ENCODE measurements around the gene STAT3. TPM values are rescaled to one million over a fixed set of nuclear protein-coding genes. Genes with fewer than 3 reads are reported as not detected.

STAT3 gene
- total RNA-seq, 1 experiment from 2014 or later, result 115 TPM

- Mint-ChIP-seq H3K27me3 (ENCODE audit: insufficient read depth, unreplicated experiment) (peaks cover 14% of the 10 kb centered on the region), H3K27ac (ENCODE audit: low read depth, unreplicated experiment) (no peak overlapping the region), H3K4me3 (ENCODE audit: unreplicated experiment) (no peak overlapping the region), H3K9me3 (ENCODE audit: unreplicated experiment) (no peaks in the 10 kb centered on the region), H3K36me3 (ENCODE audit: insufficient read depth, unreplicated experiment) (no peaks in the 10 kb centered on the region), H3K4me1 (ENCODE audit: insufficient read depth, unreplicated experiment) (peaks cover 8% of the 10 kb centered on the region)
- DNase-seq (ENCODE audit: unreplicated experiment), result no peak
- intact Hi-C loops (cut with micrococcal nuclease), result no loop called here
- CTCF ChIA-PET, result interaction anchor here (0.6 kb wide), 1 partner anchor 11 kb away, joined by 3 read pairs; no protein-coding TSS in a partner anchor
- TF ChIP-seq, protein P1, sequence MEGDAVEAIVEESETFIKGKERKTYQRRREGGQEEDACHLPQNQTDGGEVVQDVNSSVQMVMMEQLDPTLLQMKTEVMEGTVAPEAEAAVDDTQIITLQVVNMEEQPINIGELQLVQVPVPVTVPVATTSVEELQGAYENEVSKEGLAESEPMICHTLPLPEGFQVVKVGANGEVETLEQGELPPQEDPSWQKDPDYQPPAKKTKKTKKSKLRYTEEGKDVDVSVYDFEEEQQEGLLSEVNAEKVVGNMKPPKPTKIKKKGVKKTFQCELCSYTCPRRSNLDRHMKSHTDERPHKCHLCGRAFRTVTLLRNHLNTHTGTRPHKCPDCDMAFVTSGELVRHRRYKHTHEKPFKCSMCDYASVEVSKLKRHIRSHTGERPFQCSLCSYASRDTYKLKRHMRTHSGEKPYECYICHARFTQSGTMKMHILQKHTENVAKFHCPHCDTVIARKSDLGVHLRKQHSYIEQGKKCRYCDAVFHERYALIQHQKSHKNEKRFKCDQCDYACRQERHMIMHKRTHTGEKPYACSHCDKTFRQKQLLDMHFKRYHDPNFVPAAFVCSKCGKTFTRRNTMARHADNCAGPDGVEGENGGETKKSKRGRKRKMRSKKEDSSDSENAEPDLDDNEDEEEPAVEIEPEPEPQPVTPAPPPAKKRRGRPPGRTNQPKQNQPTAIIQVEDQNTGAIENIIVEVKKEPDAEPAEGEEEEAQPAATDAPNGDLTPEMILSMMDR (IDR thresholded peaks at IDR 0.05; ENCODE audit: unreplicated experiment), result no peak
- POLR2A ChIA-PET, result no interaction called here
- BruUV-seq (replicated peaks), result no TSS peak
These were observed 103.7 kb downstream of the STAT3 start for GRCh38 chr17:42284566-42284965.

GRCh38 chr17:42284024-42284369 lies 104.2 kb downstream of the STAT3 start:
- Mint-ChIP-seq H3K36me3 (ENCODE audit: insufficient read depth, unreplicated experiment) (no peaks in the 10 kb centered on the region), H3K27ac (ENCODE audit: low read depth, unreplicated experiment) (no peak overlapping the region), H3K27me3 (ENCODE audit: insufficient read depth, unreplicated experiment) (peaks cover 14% of the 10 kb centered on the region), H3K9me3 (ENCODE audit: unreplicated experiment) (no peaks in the 10 kb centered on the region), H3K4me1 (ENCODE audit: insufficient read depth, unreplicated experiment) (peaks cover 8% of the 10 kb centered on the region), H3K4me3 (ENCODE audit: unreplicated experiment) (no peak overlapping the region)
- CTCF ChIA-PET, result interaction anchor here (0.6 kb wide), 2 partner anchors 10 to 278 kb away, joined by 3 to 4 read pairs; no protein-coding TSS in a partner anchor
- TF ChIP-seq, protein P1 (IDR thresholded peaks at IDR 0.05; ENCODE audit: unreplicated experiment), result no peak
- intact Hi-C loops (cut with micrococcal nuclease), result no loop called here
- POLR2A ChIA-PET, result no interaction called here
- BruUV-seq (replicated peaks), result no TSS peak
- DNase-seq (ENCODE audit: unreplicated experiment), result no peak

GRCh38 chr17:42283241-42284023 lies 104.8 kb downstream of the STAT3 start:
- no peak for DNase-seq (ENCODE audit: unreplicated experiment)
- POLR2A ChIA-PET, result no interaction called here
- H3K9me3 Mint-ChIP-seq (ENCODE audit: unreplicated experiment), result no peaks in the 10 kb centered on the region
- TF ChIP-seq, protein P1 (IDR thresholded peaks at IDR 0.05; ENCODE audit: unreplicated experiment), result no peak
- H3K36me3 Mint-ChIP-seq (ENCODE audit: insufficient read depth, unreplicated experiment), result no peaks in the 10 kb centered on the region
- CTCF ChIA-PET, result interaction anchor here (0.6 to 0.7 kb wide), 2 partner anchors 32 to 278 kb away, joined by 3 to 4 read pairs; no protein-coding TSS in a partner anchor
- no TSS peak for BruUV-seq (replicated peaks)
- peaks cover 14% of the 10 kb centered on the region for H3K27me3 Mint-ChIP-seq (ENCODE audit: insufficient read depth, unreplicated experiment)
- H3K27ac Mint-ChIP-seq (ENCODE audit: low read depth, unreplicated experiment), result no peak overlapping the region
- no peak overlapping the region for H3K4me3 Mint-ChIP-seq (ENCODE audit: unreplicated experiment)
- intact Hi-C loops (cut with micrococcal nuclease), result no loop called here
- H3K4me1 Mint-ChIP-seq (ENCODE audit: insufficient read depth, unreplicated experiment), result peaks cover 8% of the 10 kb centered on the region

DNA sequence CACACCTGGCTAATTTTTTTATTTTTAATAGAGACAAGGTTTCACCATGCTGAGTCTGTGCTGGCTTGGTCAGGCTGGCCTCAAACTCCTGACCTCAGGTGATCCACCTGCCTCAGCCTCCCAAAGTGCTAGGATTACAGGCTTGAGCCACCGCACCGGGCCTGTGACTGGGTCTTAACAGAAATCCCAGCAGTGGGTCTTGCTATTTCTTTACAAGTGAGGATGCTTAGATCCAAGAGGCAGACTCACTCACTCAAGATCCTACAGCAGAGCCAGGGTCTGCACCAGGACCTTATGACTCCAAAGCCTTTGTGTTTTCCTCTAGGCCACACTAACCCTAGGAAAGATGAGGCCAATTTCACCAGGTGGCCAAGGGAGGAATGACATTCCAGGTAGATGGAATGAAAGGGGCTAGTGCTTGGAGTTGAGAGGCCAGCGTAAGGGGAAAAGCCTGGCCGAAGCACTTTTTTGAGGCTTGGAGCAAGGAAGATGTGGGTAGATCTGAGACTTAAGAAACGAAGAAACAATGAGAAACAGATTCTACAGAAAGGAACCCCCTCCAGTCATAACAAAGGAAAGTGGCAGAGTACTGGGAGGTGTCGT lies 105.7 kb downstream of the STAT3 start:
- peaks cover 11% of the 10 kb centered on the region for H3K27me3 Mint-ChIP-seq (ENCODE audit: insufficient read depth, unreplicated experiment)
- CTCF ChIA-PET, result interaction anchor here (0.7 kb wide), 1 partner anchor 31 kb away, joined by 3 read pairs; no protein-coding TSS in a partner anchor
- DNase-seq (ENCODE audit: unreplicated experiment), result no peak
- no TSS peak for BruUV-seq (replicated peaks)
- no peaks in the 10 kb centered on the region for H3K9me3 Mint-ChIP-seq (ENCODE audit: unreplicated experiment)
- POLR2A ChIA-PET, result no interaction called here
- peaks cover 8% of the 10 kb centered on the region for H3K4me1 Mint-ChIP-seq (ENCODE audit: insufficient read depth, unreplicated experiment)
- H3K4me3 Mint-ChIP-seq (ENCODE audit: unreplicated experiment), result no peak overlapping the region
- no peak overlapping the region for H3K27ac Mint-ChIP-seq (ENCODE audit: low read depth, unreplicated experiment)
- H3K36me3 Mint-ChIP-seq (ENCODE audit: insufficient read depth, unreplicated experiment), result no peaks in the 10 kb centered on the region
- intact Hi-C loops (cut with micrococcal nuclease), result no loop called here
- TF ChIP-seq, protein P1 (IDR thresholded peaks at IDR 0.05; ENCODE audit: unreplicated experiment), result no peak

Data from MCF 10A (cell line).